GM10266 (cell line): ENCODE results near the gene JAML.

ENCODE experiments used
- DNase-seq: peaks from one replicate; pipeline ENCODE4 v3.0.0; 2012; ENCODE audit errors: extremely low spot score
- TF ChIP-seq, protein P1 (sequence below): IDR thresholded peaks from 2 replicates; pipeline ENCODE4 v1.5.1; 2012; ENCODE audit warnings: mild to moderate bottlenecking, low read depth; ENCODE audit not compliant: control insufficient read depth, insufficient read depth; ENCODE audit errors: missing control alignments

JAML gene

DNA sequence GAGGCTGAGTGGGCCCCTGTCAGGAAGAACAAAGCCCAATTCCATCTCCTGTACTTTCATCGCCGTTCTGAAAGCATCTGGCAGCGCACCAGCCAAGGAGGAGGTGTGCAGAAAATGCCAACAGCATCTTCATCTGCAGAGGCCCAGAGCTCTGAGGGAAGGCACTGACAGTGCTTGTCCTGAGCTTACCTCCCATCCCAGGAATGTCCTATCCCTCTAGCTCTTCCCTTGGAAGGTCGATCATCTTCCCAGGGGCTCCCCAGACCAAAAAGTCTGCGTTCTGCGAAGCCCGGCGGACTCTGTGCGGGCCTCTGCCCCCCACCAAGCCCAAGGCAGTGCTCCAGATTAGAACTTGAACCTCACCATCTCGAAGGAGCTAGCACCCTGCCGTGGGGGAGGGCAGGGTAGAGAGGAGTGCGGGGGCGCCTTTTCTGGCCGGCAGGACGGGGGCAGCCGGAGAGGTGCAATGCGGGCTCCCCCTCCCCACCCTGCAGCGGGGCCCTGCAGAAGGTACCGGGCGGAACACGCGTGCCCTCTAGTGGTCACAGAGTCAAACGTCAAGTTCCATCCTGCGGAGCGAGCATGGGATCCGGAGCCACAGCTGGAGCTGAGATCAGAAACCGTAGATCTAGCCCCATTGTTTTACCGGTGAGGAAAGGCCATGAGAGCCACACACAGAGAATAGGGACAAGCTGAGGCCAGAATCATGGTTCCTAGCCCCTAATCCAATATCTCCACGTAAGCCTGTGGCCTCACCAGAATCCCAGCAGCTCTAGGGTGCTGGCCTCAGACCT lies 53.3 kb downstream of the JAML start:
- TF ChIP-seq, protein P1, sequence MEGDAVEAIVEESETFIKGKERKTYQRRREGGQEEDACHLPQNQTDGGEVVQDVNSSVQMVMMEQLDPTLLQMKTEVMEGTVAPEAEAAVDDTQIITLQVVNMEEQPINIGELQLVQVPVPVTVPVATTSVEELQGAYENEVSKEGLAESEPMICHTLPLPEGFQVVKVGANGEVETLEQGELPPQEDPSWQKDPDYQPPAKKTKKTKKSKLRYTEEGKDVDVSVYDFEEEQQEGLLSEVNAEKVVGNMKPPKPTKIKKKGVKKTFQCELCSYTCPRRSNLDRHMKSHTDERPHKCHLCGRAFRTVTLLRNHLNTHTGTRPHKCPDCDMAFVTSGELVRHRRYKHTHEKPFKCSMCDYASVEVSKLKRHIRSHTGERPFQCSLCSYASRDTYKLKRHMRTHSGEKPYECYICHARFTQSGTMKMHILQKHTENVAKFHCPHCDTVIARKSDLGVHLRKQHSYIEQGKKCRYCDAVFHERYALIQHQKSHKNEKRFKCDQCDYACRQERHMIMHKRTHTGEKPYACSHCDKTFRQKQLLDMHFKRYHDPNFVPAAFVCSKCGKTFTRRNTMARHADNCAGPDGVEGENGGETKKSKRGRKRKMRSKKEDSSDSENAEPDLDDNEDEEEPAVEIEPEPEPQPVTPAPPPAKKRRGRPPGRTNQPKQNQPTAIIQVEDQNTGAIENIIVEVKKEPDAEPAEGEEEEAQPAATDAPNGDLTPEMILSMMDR = peak; percentile 93
- DNase-seq = peak; percentile 78

DNA sequence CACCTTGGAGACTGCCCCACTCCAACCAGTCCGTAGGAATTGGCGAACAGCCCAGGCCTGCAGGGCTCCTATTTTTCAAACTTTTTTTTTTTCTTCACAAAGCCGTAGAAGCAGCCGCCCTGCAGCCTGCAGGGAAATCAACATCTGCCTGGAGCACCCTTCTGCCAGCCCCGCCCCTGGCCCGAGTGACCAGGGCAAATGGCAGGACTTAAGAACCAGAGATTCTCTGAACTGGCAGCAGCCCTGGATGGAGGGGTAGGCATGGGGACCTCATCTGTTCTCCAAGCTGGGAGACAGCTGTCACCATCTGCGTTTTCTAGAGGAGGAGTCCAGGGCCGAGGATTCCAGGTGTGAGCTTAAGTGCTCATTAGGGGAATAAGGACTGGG lies 53.9 kb downstream of the JAML start:
- TF ChIP-seq, protein P1 = no peak
- no peak for DNase-seq

DNA sequence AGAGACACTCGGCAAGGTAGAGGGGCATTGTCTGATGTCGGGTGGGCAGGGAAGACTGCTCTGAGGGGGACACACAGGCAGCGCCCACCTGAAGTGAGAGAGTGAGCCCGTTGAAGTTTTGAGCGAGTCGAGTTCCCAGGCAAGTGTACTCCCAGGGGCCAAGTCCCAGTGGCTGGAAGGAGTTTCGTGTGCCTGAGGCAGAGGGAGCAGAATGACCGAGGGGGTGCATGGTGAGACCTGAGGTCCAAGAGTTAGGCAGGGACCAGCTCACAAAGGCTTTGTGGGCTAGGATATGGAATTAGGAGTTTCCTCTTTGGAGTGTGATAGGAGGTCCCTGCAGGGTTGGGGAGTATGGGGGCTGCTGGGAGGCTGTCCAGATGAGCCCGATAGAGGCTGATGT lies 54.6 kb downstream of the JAML start:
- TF ChIP-seq, protein P1 = no peak
- DNase-seq = no peak

DNA sequence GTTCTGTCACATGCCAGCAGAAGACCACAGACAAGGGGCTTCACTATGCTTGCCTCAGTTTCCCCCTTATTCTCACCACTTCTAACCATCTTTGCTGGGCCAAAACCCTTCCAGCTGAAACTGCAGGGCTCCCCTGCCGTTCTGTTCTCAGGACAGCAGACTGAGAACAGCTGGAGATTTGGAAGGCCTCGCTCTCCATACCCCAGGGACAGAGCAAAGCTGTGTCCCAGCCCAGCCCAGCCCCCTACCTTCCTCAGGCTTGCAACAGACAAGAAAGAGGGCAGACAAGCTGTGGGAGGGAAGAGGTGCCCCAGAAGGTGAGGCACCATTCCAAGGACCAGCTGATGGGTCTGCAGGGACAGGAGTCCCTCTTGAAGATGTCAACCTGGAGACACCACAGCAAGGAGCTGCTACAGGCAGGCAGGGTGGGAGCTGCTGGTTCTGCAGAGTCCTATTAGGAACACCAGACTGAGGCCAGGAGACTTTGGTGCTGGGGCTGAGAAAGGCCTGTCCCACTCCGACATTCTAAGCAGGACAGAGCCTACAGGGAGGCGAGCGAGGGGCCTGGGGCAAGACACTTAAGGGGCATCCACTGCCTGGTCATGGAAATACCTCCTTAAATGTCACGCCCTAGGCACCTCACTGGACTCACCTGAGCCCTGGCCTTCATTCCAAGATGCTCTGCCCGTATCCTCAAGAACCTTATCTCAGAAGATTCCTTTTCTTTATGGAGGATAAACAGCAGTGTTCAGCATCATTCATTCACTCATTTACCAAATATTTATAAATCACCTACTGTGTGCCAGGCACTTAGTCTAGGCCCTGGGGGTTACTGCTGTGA lies 55.3 kb downstream of the JAML start:
- DNase-seq = no peak
- TF ChIP-seq, protein P1 = no peak

DNA sequence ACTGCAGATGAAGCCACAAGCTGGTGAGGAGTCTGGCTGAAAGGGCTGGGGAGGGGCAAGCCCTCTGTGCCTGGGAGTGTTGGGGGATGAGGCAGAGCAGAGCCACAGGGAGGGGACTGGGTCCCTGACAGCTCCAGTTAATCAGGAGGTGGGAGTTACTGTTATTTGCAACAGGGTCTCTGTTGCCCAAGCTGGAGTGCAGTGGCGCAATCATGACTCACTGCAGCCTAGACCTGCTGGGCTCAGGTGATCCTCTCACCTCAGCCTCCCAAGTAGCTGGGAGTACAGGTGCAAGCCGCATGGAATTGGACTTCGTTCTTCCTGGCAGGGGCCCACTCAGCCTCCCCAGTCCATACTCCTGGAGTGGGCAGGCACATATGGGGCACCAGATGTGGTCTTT lies 56.1 kb downstream of the JAML start:
- TF ChIP-seq, protein P1 = no peak
- no peak for DNase-seq

DNA sequence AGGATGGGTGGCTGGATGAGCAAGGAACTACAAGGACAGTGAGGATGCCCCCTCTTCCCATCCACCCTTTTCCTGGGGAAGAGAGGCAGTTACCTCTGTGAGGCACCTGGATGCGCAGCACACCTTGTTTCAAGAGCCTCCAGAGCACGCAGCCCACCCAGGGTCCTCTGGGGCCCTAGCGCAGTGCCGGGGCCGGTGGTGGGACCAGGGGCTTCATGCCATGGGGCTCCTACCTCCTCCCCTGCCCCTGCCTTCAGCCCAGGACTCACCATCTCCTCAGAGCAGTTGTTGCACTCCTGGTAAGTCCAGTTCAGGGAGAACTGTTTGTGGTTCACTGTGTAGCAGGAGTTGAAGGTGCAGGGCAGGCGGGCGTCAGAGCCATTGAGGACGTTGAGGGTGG lies 56.5 kb downstream of the JAML start:
- TF ChIP-seq, protein P1 = no peak
- no peak for DNase-seq

DNA sequence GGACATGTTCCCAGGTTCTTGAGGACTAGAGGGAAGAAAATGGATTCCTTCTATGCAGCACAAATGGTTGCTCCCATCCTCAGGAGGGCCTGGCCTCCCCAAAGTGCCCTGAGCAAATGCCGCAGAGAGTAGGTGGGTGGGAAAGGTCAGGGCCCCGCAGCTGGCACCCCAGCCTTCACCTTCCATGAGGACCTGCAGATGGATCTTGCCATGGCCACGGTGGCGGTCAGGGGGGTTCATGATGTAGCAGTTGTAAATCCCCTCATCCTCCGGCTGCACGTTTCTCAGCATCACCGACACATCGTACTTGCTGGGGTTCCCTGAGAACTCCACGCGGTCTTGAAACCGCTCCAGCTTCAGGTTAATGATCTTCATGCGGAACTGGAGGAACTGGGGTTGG lies 56.9 kb downstream of the JAML start:
- TF ChIP-seq, protein P1 = no peak
- no peak for DNase-seq
